Mesenchymal stem cell (in vitro differentiated cells and primary cell): ENCODE data around the gene PAFAH1B2.
A peak's percentile ranks its signal among the peaks of the same experiment; 100 is the strongest.
"Not testable (repeated sequence)": the region's sequence is repeated elsewhere in the genome, so short reads cannot be mapped to it uniquely, and the experiment has no call there.

Source experiments
- DNase-seq: peaks from one replicate; pipeline ENCODE4 v3.0.0-alpha.2; 2013
- H2AFZ ChIP-seq: one replicate; pipeline ENCODE4 v1.6.1; 2013; ENCODE audit warnings: low read depth, mild to moderate bottlenecking, control low read depth, inconsistent platforms, low read length, moderate library complexity
- H2AK5ac ChIP-seq: 2 replicates; pipeline ENCODE4 v1.6.1; 2013; ENCODE audit warnings: low read length, moderate library complexity, mild to moderate bottlenecking, inconsistent platforms; ENCODE audit not compliant: severe bottlenecking
- H2BK120ac ChIP-seq: one replicate; pipeline ENCODE4 v1.6.1; 2013; ENCODE audit warnings: low read depth, mild to moderate bottlenecking, inconsistent platforms, low read length, moderate library complexity
- H2BK12ac ChIP-seq, 2 experiments: one replicate each; pipeline ENCODE4 v1.6.1; 2013; ENCODE audit warnings: inconsistent platforms in 2 of 2, low read length in 2 of 2, mild to moderate bottlenecking in 2 of 2, moderate library complexity in 2 of 2, control low read depth in 1 of 2
- H2BK15ac ChIP-seq: one replicate; pipeline ENCODE4 v1.6.1; 2013; ENCODE audit warnings: mild to moderate bottlenecking, low read depth, inconsistent platforms; ENCODE audit not compliant: poor library complexity, severe bottlenecking
- H2BK5ac ChIP-seq: 2 replicates; pipeline ENCODE4 v1.6.1; 2013; ENCODE audit warnings: low read depth, mild to moderate bottlenecking, low read length, control low read depth, inconsistent platforms; ENCODE audit not compliant: poor library complexity, severe bottlenecking
- H3K14ac ChIP-seq, 2 experiments: one replicate each; pipeline ENCODE4 v1.6.1; 2013; ENCODE audit warnings: inconsistent platforms in 2 of 2, low read length in 2 of 2, control low read depth in 1 of 2, mild to moderate bottlenecking in 1 of 2, moderate library complexity in 1 of 2
- H3K18ac ChIP-seq, 2 experiments: one replicate each; pipeline ENCODE4 v1.6.1; 2013; ENCODE audit warnings: inconsistent platforms in 2 of 2, low read length in 2 of 2, control low read depth in 1 of 2, low read depth in 1 of 2, mild to moderate bottlenecking in 1 of 2
- H3K23ac ChIP-seq, 2 experiments: one replicate each; pipeline ENCODE4 v1.6.1; 2013; ENCODE audit warnings: inconsistent platforms in 2 of 2, low read length in 2 of 2, mild to moderate bottlenecking in 2 of 2, moderate library complexity in 2 of 2, control low read depth in 1 of 2
- H3K27ac ChIP-seq: 2 replicates; pipeline ENCODE4 v1.5.1; 2013; ENCODE audit warnings: mild to moderate bottlenecking, moderate library complexity, low read length, control low read depth, inconsistent platforms; ENCODE audit not compliant: poor library complexity, severe bottlenecking
- H3K27me3 ChIP-seq, 2 experiments: 2 replicates each; pipeline versions ENCODE4 v1.6.1 to v1.7.0; 2013; ENCODE audit warnings: low read length in 2 of 2, mild to moderate bottlenecking in 2 of 2, moderate library complexity in 2 of 2, control low read depth in 1 of 2, inconsistent platforms in 1 of 2; ENCODE audit not compliant: control insufficient read depth in 1 of 2, insufficient read depth in 1 of 2
- H3K36me3 ChIP-seq, 2 experiments: 2 replicates each; pipeline versions ENCODE4 v1.6.1 to v1.7.0; 2013; ENCODE audit warnings: low read length in 2 of 2, control low read depth in 1 of 2, inconsistent platforms in 1 of 2, low read depth in 1 of 2, mild to moderate bottlenecking in 1 of 2; ENCODE audit not compliant: insufficient read depth in 2 of 2, control insufficient read depth in 1 of 2
- H3K4ac ChIP-seq, 2 experiments: one replicate each; pipeline ENCODE4 v1.6.1; 2013; ENCODE audit warnings: inconsistent platforms in 2 of 2, low read length in 2 of 2, mild to moderate bottlenecking in 2 of 2, moderate library complexity in 2 of 2, control low read depth in 1 of 2, low read depth in 1 of 2
- H3K4me1 ChIP-seq: 2 replicates; pipeline ENCODE4 v1.6.1; 2013; ENCODE audit warnings: low read depth, low read length, control low read depth; ENCODE audit not compliant: control insufficient read depth, insufficient read depth
- H3K4me2 ChIP-seq: 2 replicates; pipeline ENCODE4 v1.6.1; 2013; ENCODE audit warnings: low read length, mild to moderate bottlenecking, inconsistent platforms; ENCODE audit not compliant: poor library complexity, severe bottlenecking
- H3K4me3 ChIP-seq, 2 experiments: 2 replicates each; pipeline versions ENCODE4 v1.5.1 to v1.7.0; 2013; ENCODE audit warnings: low read length in 2 of 2, mild to moderate bottlenecking in 2 of 2, control low read depth in 1 of 2, low read depth in 1 of 2; ENCODE audit not compliant: insufficient read depth in 1 of 2
- H3K79me1 ChIP-seq: replicated peaks from 2 replicates; pipeline ENCODE4 v1.6.1; 2013; ENCODE audit warnings: mild to moderate bottlenecking, control low read depth, low read length, inconsistent platforms; ENCODE audit not compliant: poor library complexity, severe bottlenecking
- H3K9ac ChIP-seq: 2 replicates; pipeline ENCODE4 v1.7.0; 2013; ENCODE audit warnings: mild to moderate bottlenecking, low read length, moderate library complexity
- H3K9me3 ChIP-seq: 2 replicates; pipeline ENCODE4 v1.7.0; 2013; ENCODE audit warnings: mild to moderate bottlenecking, low read length; ENCODE audit not compliant: control insufficient read depth
- H4K8ac ChIP-seq: one replicate; pipeline ENCODE4 v1.6.1; 2013; ENCODE audit warnings: inconsistent platforms, mild to moderate bottlenecking, low read length, moderate library complexity
- H4K91ac ChIP-seq: one replicate; pipeline ENCODE4 v1.6.1; 2013; ENCODE audit warnings: mild to moderate bottlenecking, low read length, inconsistent platforms
- WGBS: methylation state at CpG from one replicate; pipeline ENCODE4 v1.1.7; 2013; ENCODE audit warnings: mixed read lengths; 5-methylcytosine and 5-hydroxymethylcytosine counted together

The PAFAH1B2 gene

GRCh38 chr11:117107701-117108590, 36.1 kb upstream of the PAFAH1B2 start:
- no peak overlapping the region for H3K4ac ChIP-seq
- peak; percentile 30 for DNase-seq
- 63% methylated on average over 4 of the region's 5 CpGs for WGBS

GRCh38 chr11:117110294-117110950, 33.7 kb upstream of the PAFAH1B2 start:
- Histone ChIP-seq H2AFZ (no peak overlapping the region), H2BK120ac (no peak overlapping the region), H3K9me3 (no peaks in the 10 kb centered on the region), H3K18ac (peak overlapping the region in 1 of 2 experiments; percentile 5), H3K23ac (no peak overlapping the region), H2BK5ac (no peak overlapping the region), H3K4ac (no peak overlapping the region), H2AK5ac (no peak overlapping the region), H3K14ac (no peak overlapping the region), H3K27me3 (no peaks in the 10 kb centered on the region), H3K27ac (no peak overlapping the region), H2BK12ac (no peak overlapping the region), H4K8ac (no peak overlapping the region), H3K9ac (no peak overlapping the region), H3K4me1 (no peaks in the 10 kb centered on the region), H3K79me1 (no peaks in the 10 kb centered on the region), H4K91ac (no peak overlapping the region), H3K4me3 (no peak overlapping the region), H3K36me3 (no peaks in the 10 kb centered on the region), H3K4me2 (no peak overlapping the region), H2BK15ac (no peak overlapping the region)
- DNase-seq = no peak
- WGBS = 96% methylated on average over 34 of the region's 39 CpGs

More at GRCh38 chr11:117107701-117108590, 36.1 kb upstream of the PAFAH1B2 start:
- Histone ChIP-seq H3K9me3 (no peaks in the 10 kb centered on the region), H3K27ac (no peak overlapping the region), H2BK12ac (no peak overlapping the region), H2BK120ac (no peak overlapping the region), H4K91ac (no peak overlapping the region), H3K18ac (no peak overlapping the region), H3K27me3 (no peaks in the 10 kb centered on the region), H3K23ac (no peak overlapping the region), H2BK15ac (no peak overlapping the region), H3K4me2 (no peak overlapping the region), H3K36me3 (no peaks in the 10 kb centered on the region), H3K14ac (no peak overlapping the region), H2AFZ (no peak overlapping the region), H2BK5ac (no peak overlapping the region), H4K8ac (no peak overlapping the region), H2AK5ac (no peak overlapping the region), H3K4me3 (no peak overlapping the region), H3K79me1 (no peaks in the 10 kb centered on the region), H3K9ac (no peak overlapping the region), H3K4me1 (no peaks in the 10 kb centered on the region)

- H2AFZ ChIP-seq, H3K18ac ChIP-seq, H3K4ac ChIP-seq, H4K91ac ChIP-seq, H2BK15ac ChIP-seq, H3K9me3 ChIP-seq, H3K9ac ChIP-seq, DNase-seq, H2BK5ac ChIP-seq, H3K4me3 ChIP-seq, H3K27ac ChIP-seq, H3K14ac ChIP-seq, H2BK12ac ChIP-seq, H4K8ac ChIP-seq, H3K36me3 ChIP-seq, H3K79me1 ChIP-seq, H2BK120ac ChIP-seq, H3K23ac ChIP-seq, H2AK5ac ChIP-seq, H3K4me2 ChIP-seq, H3K4me1 ChIP-seq, H3K27me3 ChIP-seq: not testable (repeated sequence)
- WGBS = no CpG with 5 or more reads among the region's 3 CpGs
These were observed 31.6 kb upstream of the PAFAH1B2 start for GRCh38 chr11:117112497-117112896.

GRCh38 chr11:117112939-117113338, 31.1 kb upstream of the PAFAH1B2 start:
- not testable (repeated sequence) for H3K27ac ChIP-seq, H3K9ac ChIP-seq, H2BK12ac ChIP-seq, H2AK5ac ChIP-seq, H4K8ac ChIP-seq, DNase-seq, H3K9me3 ChIP-seq, H3K4me3 ChIP-seq, H3K23ac ChIP-seq, H2BK5ac ChIP-seq, H3K4me1 ChIP-seq, H2BK15ac ChIP-seq, H2BK120ac ChIP-seq, H4K91ac ChIP-seq, H3K14ac ChIP-seq, H3K4ac ChIP-seq, H3K27me3 ChIP-seq, H3K36me3 ChIP-seq, H3K18ac ChIP-seq, H3K4me2 ChIP-seq, H2AFZ ChIP-seq, H3K79me1 ChIP-seq
- WGBS = no CpG with 5 or more reads among the region's 1 CpG
